Muscle layer of duodenum (tissue), 2 donors: ENCODE measurements around the gene GGA2.

Source experiments
- H3K27ac ChIP-seq: one replicate; pipeline ENCODE4 v1.7.0; 2013; ENCODE audit warnings: mild to moderate bottlenecking, low read length
- H3K27me3 ChIP-seq: one replicate; pipeline ENCODE4 v1.7.0; 2013; ENCODE audit warnings: low read depth, mild to moderate bottlenecking, control low read depth, low read length
- H3K36me3 ChIP-seq, 2 donors: one replicate each; pipeline ENCODE4 v1.7.0; 2013; ENCODE audit warnings: low read length in 2 of 2, control low read depth in 1 of 2, mild to moderate bottlenecking in 1 of 2; ENCODE audit not compliant: insufficient read depth in 2 of 2, control insufficient read depth in 1 of 2
- H3K4me1 ChIP-seq, 2 donors: one replicate each; pipeline ENCODE4 v1.7.0; 2013; ENCODE audit warnings: low read length in 2 of 2, mild to moderate bottlenecking in 2 of 2, control low read depth in 1 of 2, moderate library complexity in 1 of 2; ENCODE audit not compliant: insufficient read depth in 2 of 2, control insufficient read depth in 1 of 2
- H3K4me3 ChIP-seq, 2 donors: one replicate each; pipeline ENCODE4 v1.7.0; 2013; ENCODE audit warnings: low read length in 2 of 2, low read depth in 1 of 2, mild to moderate bottlenecking in 1 of 2
- H3K9me3 ChIP-seq, 2 donors: one replicate each; pipeline ENCODE4 v1.7.0; 2013; ENCODE audit warnings: low read length in 2 of 2, control low read depth in 1 of 2, mild to moderate bottlenecking in 1 of 2; ENCODE audit not compliant: control insufficient read depth in 1 of 2
- donor health status: healthy.

The GGA2 gene

GRCh38 chr16:23432176-23433128 lies 77.8 kb downstream of the GGA2 start:
- Histone ChIP-seq H3K27me3 (no peaks in the 10 kb centered on the region), H3K4me3 (no peak overlapping the region), H3K9me3 (no peaks in the 10 kb centered on the region), H3K27ac (no peak overlapping the region), H3K36me3 (peaks cover 17 to 40% of the 10 kb centered on the region in 2 donors), H3K4me1 (no peaks in the 10 kb centered on the region)

- Histone ChIP-seq H3K4me3 (no peak overlapping the region), H3K9me3 (no peaks in the 10 kb centered on the region), H3K36me3 (peaks cover 10 to 26% of the 10 kb centered on the region in 2 donors)
Observed at GRCh38 chr16:23428351-23428750, 81.9 kb downstream of the GGA2 start.

GRCh38 chr16:23424292-23424958 lies 85.9 kb downstream of the GGA2 start:
- Histone ChIP-seq H3K4me3 (peak overlapping the region in 1 of 2 donors; percentile 22), H3K9me3 (no peaks in the 10 kb centered on the region), H3K36me3 (peaks cover 0 to 2% of the 10 kb centered on the region in 2 donors), H3K27me3 (no peaks in the 10 kb centered on the region), H3K4me1 (peaks cover 4% of the 10 kb centered on the region in 2 donors), H3K27ac (peak overlapping the region; percentile 81)

More at GRCh38 chr16:23428351-23428750, 81.9 kb downstream of the GGA2 start:
- Histone ChIP-seq H3K27ac (no peak overlapping the region), H3K4me1 (peaks cover 4% of the 10 kb centered on the region in 2 donors), H3K27me3 (no peaks in the 10 kb centered on the region)

GRCh38 chr16:23423496-23424049 lies 86.7 kb downstream of the GGA2 start:
- Histone ChIP-seq H3K27me3 (no peaks in the 10 kb centered on the region), H3K9me3 (no peaks in the 10 kb centered on the region), H3K36me3 (peaks cover 0 to 3% of the 10 kb centered on the region in 2 donors), H3K4me1 (peaks cover 4% of the 10 kb centered on the region in 2 donors), H3K27ac (peak overlapping the region; percentile 81), H3K4me3 (peak overlapping the region in 1 of 2 donors; percentile 35)

GRCh38 chr16:23420011-23420410 lies 90.3 kb downstream of the GGA2 start:
- H3K4me3 ChIP-seq = no peak overlapping the region
- H3K27me3 ChIP-seq = no peaks in the 10 kb centered on the region
- H3K36me3 ChIP-seq = peaks cover 11 to 34% of the 10 kb centered on the region in 2 donors
- H3K4me1 ChIP-seq = peaks cover 4% of the 10 kb centered on the region in 2 donors
- no peaks in the 10 kb centered on the region for H3K9me3 ChIP-seq
- H3K27ac ChIP-seq = peak overlapping the region; percentile 28

- H3K4me1 ChIP-seq = no peaks in the 10 kb centered on the region
- H3K36me3 ChIP-seq = peaks cover 30 to 63% of the 10 kb centered on the region in 2 donors
- no peaks in the 10 kb centered on the region for H3K27me3 ChIP-seq
- H3K4me3 ChIP-seq = no peak overlapping the region
- H3K27ac ChIP-seq = no peak overlapping the region
- no peaks in the 10 kb centered on the region for H3K9me3 ChIP-seq
Observed at GRCh38 chr16:23416816-23417215, 93.5 kb downstream of the GGA2 start.

GRCh38 chr16:23414731-23415130 lies 95.6 kb downstream of the GGA2 start:
- no peaks in the 10 kb centered on the region for H3K27me3 ChIP-seq
- H3K27ac ChIP-seq = no peak overlapping the region
- peaks cover 41 to 77% of the 10 kb centered on the region in 2 donors for H3K36me3 ChIP-seq
- no peaks in the 10 kb centered on the region for H3K9me3 ChIP-seq
- H3K4me1 ChIP-seq = no peaks in the 10 kb centered on the region
- no peak overlapping the region for H3K4me3 ChIP-seq
